Gastroesophageal sphincter (tissue), 4 donors: ENCODE measurements around the gene FAM114A1. TPM values are rescaled to one million over a fixed set of nuclear protein-coding genes. Genes with fewer than 3 reads are reported as not detected.
A peak's percentile ranks its signal among the peaks of the same experiment; 100 is the strongest.

Source experiments
- ATAC-seq: fragments of 150-250 bp; one replicate; pipeline ENCODE4 v1.9.1; 2016; ENCODE audit warnings: mild to moderate bottlenecking, moderate library complexity
- H3K27ac ChIP-seq, 4 donors: fragments of 200-600 bp; sonication (generic) in 3 of 4; 1 replicate in 3 of 4; 2 replicates in 1 of 4; pipeline ENCODE4 v1.5.1; 2016 to 2019
- H3K27me3 ChIP-seq: fragments of 200-600 bp; sonication (generic); one replicate; pipeline ENCODE4 v1.5.1; 2019
- H3K36me3 ChIP-seq, 2 donors: fragments of 200-600 bp; sonication (generic); one replicate each; pipeline ENCODE4 v1.5.1; 2019; ENCODE audit warnings: control low read depth in 1 of 2
- H3K4me1 ChIP-seq, 3 donors: fragments of 200-600 bp; sonication (generic); 1 replicate in 2 of 3; 2 replicates in 1 of 3; pipeline ENCODE4 v1.5.1; 2016 to 2019; ENCODE audit warnings: control low read depth in 2 of 3
- H3K4me3 ChIP-seq, 2 donors: fragments of 200-600 bp; sonication (generic); one replicate each; pipeline ENCODE4 v1.5.1; 2019; ENCODE audit warnings: mild to moderate bottlenecking in 1 of 2, moderate library complexity in 1 of 2
- H3K9me3 ChIP-seq, 3 donors: fragments of 200-600 bp; sonication (generic); one replicate each; pipeline ENCODE4 v1.5.1; 2017 to 2019; ENCODE audit warnings: control low read depth in 2 of 3
- EP300 ChIP-seq: sonication (generic); formaldehyde crosslinking; IDR thresholded peaks from one replicate; pipeline ENCODE4 v1.6.1; 2017; ENCODE audit warnings: antibody characterized with exemption, mild to moderate bottlenecking
- POLR2A ChIP-seq, 2 donors: fragments of 450-650 bp; IDR thresholded peaks; one replicate each; pipeline ENCODE4 v1.6.1; 2017; ENCODE audit warnings: antibody characterized with exemption in 2 of 2, mild to moderate bottlenecking in 2 of 2, moderate library complexity in 1 of 2
- POLR2AphosphoS5 ChIP-seq: sonication (generic); formaldehyde crosslinking; IDR thresholded peaks from one replicate; pipeline ENCODE4 v1.6.1; 2017; ENCODE audit warnings: antibody characterized with exemption
- WGBS, 2 donors: methylation state at CpG; one replicate each; pipeline ENCODE4 v1.1.5; 2018; ENCODE audit warnings: low coverage in 1 of 2; 5-methylcytosine and 5-hydroxymethylcytosine counted together
- total RNA-seq, 4 donors: library from RNA; depleted of rRNA; stranded (reverse); fragments of >200 nt; gene quantifications; one replicate each; pipeline ENCODE4 v1.1.0, GENCODE V29; 2016
- TF ChIP-seq, protein P1 (sequence below), 4 experiments: fragments of 200-600 bp in 2 of 4; fragments of 450-650 bp in 2 of 4; sonication (generic) in 1 of 4; IDR thresholded peaks; one replicate each; pipeline ENCODE4 v1.5.1; 2017 to 2019; ENCODE audit warnings: antibody characterized with exemption in 4 of 4, mild to moderate bottlenecking in 2 of 4, moderate library complexity in 2 of 4

The FAM114A1 gene
- total RNA-seq, 4 donors from 2014 or later, result 90.0 to 155 (median 98.4) TPM

DNA sequence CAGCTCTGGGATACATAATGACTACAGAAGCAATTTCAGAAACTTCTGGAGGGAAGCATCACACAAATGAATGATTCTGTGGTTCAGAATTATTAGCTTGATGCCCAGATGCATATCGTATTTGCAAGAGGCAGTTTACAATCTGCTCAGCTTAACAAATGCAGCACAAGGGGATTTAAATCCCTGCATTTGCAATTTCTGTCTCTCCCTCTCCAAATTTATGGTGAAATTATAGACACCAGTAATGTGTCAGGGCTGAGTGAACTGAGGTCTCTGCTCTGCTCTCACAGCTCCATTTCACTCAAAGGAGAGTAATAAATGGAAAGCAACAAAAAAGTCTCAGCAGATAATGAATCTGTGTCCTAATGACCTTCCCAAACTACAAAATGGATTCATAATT is 84.4 kb downstream of the FAM114A1 start:
- H3K4me1 ChIP-seq, result peaks cover 20 to 46% (median 20%) of the 10 kb centered on the region in 3 donors
- no peaks in the 10 kb centered on the region for H3K27me3 ChIP-seq
- H3K36me3 ChIP-seq, result no peaks in the 10 kb centered on the region
- H3K4me3 ChIP-seq, result no peak overlapping the region
- WGBS, 2 donors, result 17 to 43% methylated on average over 1 of the region's 1 CpG
- no peak for ATAC-seq
- no peak overlapping the region for H3K27ac ChIP-seq
- TF ChIP-seq, protein P1, sequence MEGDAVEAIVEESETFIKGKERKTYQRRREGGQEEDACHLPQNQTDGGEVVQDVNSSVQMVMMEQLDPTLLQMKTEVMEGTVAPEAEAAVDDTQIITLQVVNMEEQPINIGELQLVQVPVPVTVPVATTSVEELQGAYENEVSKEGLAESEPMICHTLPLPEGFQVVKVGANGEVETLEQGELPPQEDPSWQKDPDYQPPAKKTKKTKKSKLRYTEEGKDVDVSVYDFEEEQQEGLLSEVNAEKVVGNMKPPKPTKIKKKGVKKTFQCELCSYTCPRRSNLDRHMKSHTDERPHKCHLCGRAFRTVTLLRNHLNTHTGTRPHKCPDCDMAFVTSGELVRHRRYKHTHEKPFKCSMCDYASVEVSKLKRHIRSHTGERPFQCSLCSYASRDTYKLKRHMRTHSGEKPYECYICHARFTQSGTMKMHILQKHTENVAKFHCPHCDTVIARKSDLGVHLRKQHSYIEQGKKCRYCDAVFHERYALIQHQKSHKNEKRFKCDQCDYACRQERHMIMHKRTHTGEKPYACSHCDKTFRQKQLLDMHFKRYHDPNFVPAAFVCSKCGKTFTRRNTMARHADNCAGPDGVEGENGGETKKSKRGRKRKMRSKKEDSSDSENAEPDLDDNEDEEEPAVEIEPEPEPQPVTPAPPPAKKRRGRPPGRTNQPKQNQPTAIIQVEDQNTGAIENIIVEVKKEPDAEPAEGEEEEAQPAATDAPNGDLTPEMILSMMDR (IDR thresholded peaks at IDR 0.05), result no peak
- TF ChIP-seq POLR2A (IDR thresholded peaks at IDR 0.05) (no peak), POLR2AphosphoS5 (no peak), EP300 (no peak)
- H3K9me3 ChIP-seq, result no peaks in the 10 kb centered on the region

GRCh38 chr4:38954727-38955126 is 87.1 kb downstream of the FAM114A1 start:
- Histone ChIP-seq H3K4me3 (no peak overlapping the region), H3K27ac (no peak overlapping the region), H3K27me3 (no peaks in the 10 kb centered on the region), H3K36me3 (no peaks in the 10 kb centered on the region), H3K4me1 (peaks cover 4 to 38% (median 5%) of the 10 kb centered on the region in 3 donors), H3K9me3 (no peaks in the 10 kb centered on the region)
- no peak for ATAC-seq
- no peak for TF ChIP-seq EP300

DNA sequence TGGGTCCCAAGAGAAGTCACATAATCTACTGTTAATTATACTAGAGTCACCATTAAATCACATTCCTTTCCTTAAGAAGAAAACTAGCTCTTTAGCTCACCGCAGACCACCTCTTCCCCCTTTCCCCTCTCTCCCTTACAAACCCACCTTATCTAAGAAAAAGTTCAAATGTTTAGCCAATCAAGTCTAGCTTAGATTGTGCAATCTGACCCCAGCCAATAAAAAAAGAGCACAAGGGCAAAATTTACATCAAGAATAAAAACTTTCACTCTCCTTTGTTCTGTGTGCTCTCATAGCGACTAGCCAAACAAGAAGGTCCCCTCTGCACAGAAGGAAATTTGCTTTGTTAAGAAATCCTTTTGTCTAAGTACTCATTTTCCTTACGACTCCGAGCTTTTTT is 88.4 kb downstream of the FAM114A1 start:
- TF ChIP-seq EP300 (no peak), POLR2AphosphoS5 (no peak), POLR2A (IDR thresholded peaks at IDR 0.05) (no peak)
- TF ChIP-seq, protein P1 (IDR thresholded peaks at IDR 0.05), result no peak
- no peak for ATAC-seq
- H3K9me3 ChIP-seq, result no peaks in the 10 kb centered on the region
- H3K36me3 ChIP-seq, result no peaks in the 10 kb centered on the region
- no peak overlapping the region for H3K4me3 ChIP-seq
- 90 to 98% methylated on average over 2 to 4 of the region's 4 CpGs for WGBS, 2 donors
- peaks cover 0 to 27% (median 0%) of the 10 kb centered on the region in 3 donors for H3K4me1 ChIP-seq
- no peak overlapping the region for H3K27ac ChIP-seq
- H3K27me3 ChIP-seq, result no peaks in the 10 kb centered on the region

DNA sequence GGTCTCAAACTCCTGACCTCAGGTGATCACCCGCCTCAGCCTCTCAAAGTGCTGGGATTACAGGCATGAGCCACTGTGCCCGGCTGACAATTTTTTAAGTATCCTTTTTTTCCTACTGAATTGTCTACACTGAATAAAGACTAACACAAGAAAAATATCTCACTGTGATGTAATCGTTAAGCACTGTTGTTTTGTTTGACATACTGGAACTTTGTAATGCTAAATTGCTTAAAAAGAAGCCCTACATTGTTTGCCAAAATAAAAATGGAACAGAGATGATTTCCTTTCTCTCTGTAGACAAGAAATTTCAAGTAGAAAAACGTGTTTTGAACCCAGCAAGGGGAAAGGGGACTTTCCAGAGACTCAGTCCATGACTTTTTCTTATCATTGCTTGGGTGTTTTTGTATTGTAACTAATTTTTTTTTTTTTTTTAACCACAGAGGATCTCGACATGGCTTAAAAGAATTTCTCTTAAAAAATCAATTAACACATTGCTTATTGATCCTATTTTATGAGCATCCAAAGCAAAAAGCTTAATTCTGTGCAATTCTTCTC is 89.7 kb downstream of the FAM114A1 start:
- Histone ChIP-seq H3K36me3 (no peaks in the 10 kb centered on the region), H3K4me3 (no peak overlapping the region), H3K27me3 (no peaks in the 10 kb centered on the region), H3K4me1 (peaks cover 0 to 22% (median 0%) of the 10 kb centered on the region in 3 donors), H3K27ac (peak overlapping the region in 2 of 4 donors; percentile 32 to 56), H3K9me3 (no peaks in the 10 kb centered on the region)
- 17 to 37% methylated on average over 5 of the region's 5 CpGs for WGBS, 2 donors
- peak; percentile 74 for ATAC-seq
- TF ChIP-seq POLR2A (IDR thresholded peaks at IDR 0.05), result no peak
- peak; percentile 12 for TF ChIP-seq POLR2AphosphoS5
- no peak for TF ChIP-seq EP300
- TF ChIP-seq, protein P1 (IDR thresholded peaks at IDR 0.05), result no peak

DNA sequence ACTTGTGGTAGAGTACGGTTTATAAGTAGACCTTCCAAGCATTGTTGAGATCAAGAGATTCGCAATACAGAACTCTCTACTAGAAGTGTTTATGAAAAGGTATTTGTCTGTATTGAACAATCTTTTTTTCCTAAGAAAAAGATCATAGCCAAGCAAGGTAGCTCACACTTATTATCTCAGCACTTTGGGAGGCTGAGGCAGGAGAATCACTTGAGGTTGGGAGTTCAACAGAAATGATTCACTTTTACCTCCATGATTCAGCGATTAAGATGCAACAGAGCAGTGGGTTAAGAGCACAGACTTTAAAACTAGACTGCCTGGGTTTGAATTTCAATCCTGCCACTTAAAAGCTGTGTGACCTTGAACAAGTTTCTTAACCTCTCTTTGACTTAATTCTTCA is 90.3 kb downstream of the FAM114A1 start:
- Histone ChIP-seq H3K4me1 (peaks cover 0 to 22% (median 0%) of the 10 kb centered on the region in 3 donors), H3K4me3 (no peak overlapping the region), H3K27ac (peak overlapping the region in 1 of 4 donors; percentile 32), H3K36me3 (no peaks in the 10 kb centered on the region), H3K9me3 (no peaks in the 10 kb centered on the region), H3K27me3 (no peaks in the 10 kb centered on the region)
- no peak for TF ChIP-seq EP300
- no peak for TF ChIP-seq POLR2A (IDR thresholded peaks at IDR 0.05)
- TF ChIP-seq, protein P1 (IDR thresholded peaks at IDR 0.05), result no peak
- no peak for TF ChIP-seq POLR2AphosphoS5
- no peak for ATAC-seq
- WGBS, 2 donors, result 83 to 93% methylated on average over 3 of the region's 3 CpGs
